GM21529 (cell line): ENCODE measurements around the gene FKTN.

Source experiments
- ATAC-seq: cut with Tn5 transposase; IDR thresholded peaks from one replicate; pipeline ENCODE4 v1.9.1; 2021; ENCODE audit not compliant: unreplicated experiment

FKTN gene

GRCh38 chr9:105673850-105674387 lies 116.0 kb downstream of the FKTN start:
- no peak for ATAC-seq

GRCh38 chr9:105676351-105676923 lies 118.5 kb downstream of the FKTN start:
- ATAC-seq = no peak

- no peak for ATAC-seq
Observed at GRCh38 chr9:105678163-105678562, 120.2 kb downstream of the FKTN start.

GRCh38 chr9:105678781-105679180 lies 120.8 kb downstream of the FKTN start:
- ATAC-seq = no peak

- ATAC-seq = no peak
Observed at GRCh38 chr9:105679257-105680022, 121.5 kb downstream of the FKTN start.

GRCh38 chr9:105681313-105681712 lies 123.4 kb downstream of the FKTN start:
- ATAC-seq = no peak

GRCh38 chr9:105681724-105682123 lies 123.8 kb downstream of the FKTN start:
- no peak for ATAC-seq

GRCh38 chr9:105683688-105684275 lies 125.9 kb downstream of the FKTN start:
- ATAC-seq = no peak

- no peak for ATAC-seq
Observed at GRCh38 chr9:105686936-105687335, 129.0 kb downstream of the FKTN start.
